ENCODE measurements around the gene NLRC5.
"Not testable (repeated sequence)": the region's sequence is repeated elsewhere in the genome, so short reads cannot be mapped to it uniquely, and the experiment has no call there.

NLRC5 gene

GRCh38 chr16:56985288-56985961, 3.9 kb upstream of the NLRC5 start:
- TF ChIP-seq, protein P1, sequence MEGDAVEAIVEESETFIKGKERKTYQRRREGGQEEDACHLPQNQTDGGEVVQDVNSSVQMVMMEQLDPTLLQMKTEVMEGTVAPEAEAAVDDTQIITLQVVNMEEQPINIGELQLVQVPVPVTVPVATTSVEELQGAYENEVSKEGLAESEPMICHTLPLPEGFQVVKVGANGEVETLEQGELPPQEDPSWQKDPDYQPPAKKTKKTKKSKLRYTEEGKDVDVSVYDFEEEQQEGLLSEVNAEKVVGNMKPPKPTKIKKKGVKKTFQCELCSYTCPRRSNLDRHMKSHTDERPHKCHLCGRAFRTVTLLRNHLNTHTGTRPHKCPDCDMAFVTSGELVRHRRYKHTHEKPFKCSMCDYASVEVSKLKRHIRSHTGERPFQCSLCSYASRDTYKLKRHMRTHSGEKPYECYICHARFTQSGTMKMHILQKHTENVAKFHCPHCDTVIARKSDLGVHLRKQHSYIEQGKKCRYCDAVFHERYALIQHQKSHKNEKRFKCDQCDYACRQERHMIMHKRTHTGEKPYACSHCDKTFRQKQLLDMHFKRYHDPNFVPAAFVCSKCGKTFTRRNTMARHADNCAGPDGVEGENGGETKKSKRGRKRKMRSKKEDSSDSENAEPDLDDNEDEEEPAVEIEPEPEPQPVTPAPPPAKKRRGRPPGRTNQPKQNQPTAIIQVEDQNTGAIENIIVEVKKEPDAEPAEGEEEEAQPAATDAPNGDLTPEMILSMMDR (IDR thresholded peaks at IDR 0.05; ENCODE audit: low read depth, low read length): no peak
- H3K4me3 ChIP-seq (ENCODE audit: low read depth, low read length): no peak overlapping the region

DNA sequence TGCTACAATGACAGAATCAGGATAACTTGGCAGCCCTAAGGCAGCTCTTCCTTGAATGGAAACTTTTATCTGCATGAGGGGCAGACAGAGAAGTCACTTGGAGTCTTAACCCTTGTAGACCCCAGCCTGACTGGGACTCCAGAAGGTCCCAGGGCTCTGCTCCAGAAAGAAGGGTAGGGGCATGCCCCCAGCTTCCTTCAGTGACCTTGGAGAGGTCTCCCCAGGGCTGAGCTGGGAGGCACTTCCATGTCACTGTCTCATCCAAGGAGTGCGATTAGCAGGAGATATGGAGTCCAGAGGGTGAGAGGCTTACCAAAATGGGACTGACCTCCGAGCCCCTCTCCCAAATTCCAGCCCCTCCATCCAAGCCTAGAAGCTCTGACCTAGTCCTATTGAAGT, 3.4 kb upstream of the NLRC5 start:
- H3K4me3 ChIP-seq (ENCODE audit: low read depth, low read length): no peak overlapping the region
- TF ChIP-seq, protein P1 (IDR thresholded peaks at IDR 0.05; ENCODE audit: low read depth, low read length): no peak

DNA sequence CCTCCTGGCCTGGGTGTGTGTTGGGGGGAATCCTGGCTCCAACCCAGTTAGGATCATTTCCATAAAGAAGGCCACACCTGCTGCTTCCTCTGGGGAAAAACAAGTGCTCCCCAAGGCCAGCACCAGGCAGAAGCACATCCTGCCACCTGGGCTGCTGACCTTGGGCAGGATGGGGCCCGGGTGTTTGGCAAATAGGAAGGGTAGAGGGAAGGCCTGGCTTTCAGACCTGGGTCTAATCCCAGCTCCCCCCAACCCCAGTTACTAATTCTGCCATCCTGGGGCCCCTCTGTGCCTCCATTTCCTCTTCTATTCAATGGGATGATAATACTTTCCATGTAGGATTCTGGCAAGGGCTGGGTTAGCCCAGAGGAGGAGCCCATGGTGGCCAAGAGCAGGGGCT, 3.0 kb upstream of the NLRC5 start:
- TF ChIP-seq, protein P1 (IDR thresholded peaks at IDR 0.05; ENCODE audit: low read depth, low read length): no peak
- no peak overlapping the region for H3K4me3 ChIP-seq (ENCODE audit: low read depth, low read length)

- not testable (repeated sequence) for H3K4me3 ChIP-seq (ENCODE audit: low read depth, low read length)
These were observed 2.4 kb upstream of the NLRC5 start for GRCh38 chr16:56986908-56987307.

DNA sequence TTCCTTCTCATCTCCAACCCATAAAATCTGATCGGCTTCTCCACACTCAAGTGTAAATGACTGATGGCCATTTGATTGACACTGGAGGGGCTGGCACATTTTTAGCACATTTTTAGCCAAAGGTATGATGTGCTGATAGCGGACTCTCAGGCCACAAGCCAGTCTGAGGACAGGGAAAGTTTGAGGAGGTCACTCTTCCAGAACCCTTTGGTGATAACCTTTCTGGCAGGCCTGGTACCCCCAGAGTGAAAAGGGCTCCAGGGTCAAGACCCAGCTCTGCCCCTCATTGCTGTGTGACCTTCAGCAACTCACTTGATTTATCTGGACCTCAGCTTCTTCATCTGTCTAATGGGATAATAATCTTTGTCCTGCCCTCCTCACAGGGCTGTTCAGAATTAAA, 1.7 kb upstream of the NLRC5 start:
- TF ChIP-seq, protein P1 (IDR thresholded peaks at IDR 0.05; ENCODE audit: low read depth, low read length): no peak
- H3K4me3 ChIP-seq (ENCODE audit: low read depth, low read length): no peak overlapping the region

DNA sequence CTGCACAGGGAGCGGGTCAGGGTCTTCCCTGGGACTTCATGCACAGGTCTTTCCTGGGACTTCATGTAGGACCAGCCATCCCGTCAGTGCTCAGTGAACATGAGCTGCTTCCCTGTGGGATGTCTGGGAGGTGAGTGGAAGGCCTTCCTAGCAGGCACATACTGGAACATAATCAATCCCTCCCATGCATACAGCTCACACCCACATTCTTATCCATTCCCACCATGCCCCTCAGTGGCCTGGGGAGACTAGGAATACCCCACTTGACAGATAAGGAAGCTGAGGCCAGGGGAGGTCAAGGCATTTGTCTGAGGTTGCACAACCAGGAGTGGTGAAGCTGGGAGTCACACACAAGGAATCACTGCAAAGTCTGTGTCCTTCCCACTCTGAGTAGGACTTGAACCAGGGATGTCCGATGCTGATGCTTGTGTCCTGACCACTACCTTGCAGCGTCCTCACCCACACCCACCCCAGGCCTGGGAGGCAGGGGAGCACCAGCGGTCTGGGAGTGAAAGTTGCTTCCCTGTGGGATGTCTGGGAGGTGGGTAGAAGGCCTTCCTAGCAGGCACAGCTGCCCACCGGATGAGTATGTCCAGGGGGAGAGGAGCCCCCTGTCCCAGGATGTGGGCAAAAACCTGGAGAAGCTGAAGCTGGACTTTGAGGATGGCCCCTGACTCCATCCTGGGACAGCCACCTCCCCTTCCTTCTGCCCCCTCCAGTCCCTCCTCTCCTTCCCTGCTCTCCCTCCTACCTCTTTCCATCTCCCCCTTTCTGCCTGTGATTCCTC, 1.0 kb upstream of the NLRC5 start:
- H3K4me3 ChIP-seq (ENCODE audit: low read depth, low read length): peak overlapping the region; percentile 77
- TF ChIP-seq, protein P1 (IDR thresholded peaks at IDR 0.05; ENCODE audit: low read depth, low read length): no peak

DNA sequence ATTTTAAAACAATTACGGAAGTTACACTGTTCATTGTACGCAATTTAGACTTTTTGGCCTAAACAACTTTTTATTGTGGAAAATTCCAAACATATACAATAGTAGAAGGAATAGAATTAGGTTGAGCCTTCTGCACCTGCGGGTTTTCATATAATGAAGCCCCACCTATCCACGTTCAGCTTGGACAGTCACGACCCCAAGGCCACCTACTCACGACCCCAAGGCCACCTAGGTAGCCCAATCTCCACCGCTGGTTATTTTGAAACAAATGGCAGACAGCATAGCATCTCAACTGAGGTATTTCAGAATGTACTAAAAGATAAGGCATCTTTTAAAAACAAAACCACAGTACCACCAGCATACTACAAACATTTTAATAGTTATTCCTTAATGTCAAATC, 631 bp downstream of the NLRC5 start:
- TF ChIP-seq, protein P1 (IDR thresholded peaks at IDR 0.05; ENCODE audit: low read depth, low read length): no peak
- H3K4me3 ChIP-seq (ENCODE audit: low read depth, low read length): peak overlapping the region; percentile 77

All from WI38 (cell line).